Astrocyte of the hippocampus (primary cell): ENCODE data around the gene C4orf54.

Experiments used
- DNase-seq: peaks from one replicate; pipeline ENCODE4 v3.0.0; 2011; ENCODE audit warnings: low read depth, low spot score

The C4orf54 gene

GRCh38 chr4:99652596-99653436, 4.8 kb downstream of the C4orf54 start:
- no peak for DNase-seq

- DNase-seq: no peak
Measured at GRCh38 chr4:99651811-99652485, 5.7 kb downstream of the C4orf54 start.

GRCh38 chr4:99651016-99651769, 6.4 kb downstream of the C4orf54 start:
- no peak for DNase-seq

DNA sequence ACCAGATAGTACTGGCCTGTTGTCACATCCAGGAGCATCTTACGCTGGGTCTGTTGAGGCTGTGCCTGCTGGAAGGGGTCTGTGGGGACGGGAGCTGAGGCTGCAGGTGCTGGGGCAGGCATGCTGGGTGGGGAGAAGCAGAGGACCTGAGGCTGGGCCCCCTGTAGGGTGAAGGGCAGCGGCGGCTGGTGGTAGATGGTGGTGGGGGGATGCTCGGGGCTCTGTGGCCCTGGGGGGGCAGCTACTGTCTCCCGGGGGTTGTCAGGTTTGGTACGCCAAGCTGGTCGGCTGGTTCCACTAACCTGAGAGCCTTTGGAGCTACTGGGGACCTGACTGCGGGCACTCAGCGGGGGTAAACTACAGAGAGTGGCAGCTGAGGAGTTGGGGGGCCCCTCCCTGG, 7.8 kb downstream of the C4orf54 start:
- no peak for DNase-seq

DNA sequence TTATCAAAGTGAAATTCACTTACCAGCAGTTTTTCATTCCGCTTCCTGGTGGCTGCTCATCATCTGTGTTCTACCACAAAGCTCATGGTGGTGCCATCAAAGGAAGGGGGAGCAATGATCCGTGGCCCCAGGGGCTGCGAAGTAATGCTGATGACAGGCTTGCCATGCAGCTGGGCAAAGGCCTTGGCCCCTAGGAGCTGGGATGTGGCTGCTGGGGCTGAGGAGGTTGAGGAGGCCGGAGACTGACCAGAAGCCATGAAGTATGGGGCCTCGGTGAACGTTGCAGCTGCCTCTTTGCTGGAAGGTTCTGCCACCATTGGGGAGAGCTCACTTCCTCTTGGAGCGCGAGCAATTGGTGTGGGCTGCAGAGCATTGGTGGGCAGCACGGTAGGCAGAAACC, 8.4 kb downstream of the C4orf54 start:
- no peak for DNase-seq

- DNase-seq: peak; percentile 16
Measured at GRCh38 chr4:99648321-99648720, 9.3 kb downstream of the C4orf54 start.

DNA sequence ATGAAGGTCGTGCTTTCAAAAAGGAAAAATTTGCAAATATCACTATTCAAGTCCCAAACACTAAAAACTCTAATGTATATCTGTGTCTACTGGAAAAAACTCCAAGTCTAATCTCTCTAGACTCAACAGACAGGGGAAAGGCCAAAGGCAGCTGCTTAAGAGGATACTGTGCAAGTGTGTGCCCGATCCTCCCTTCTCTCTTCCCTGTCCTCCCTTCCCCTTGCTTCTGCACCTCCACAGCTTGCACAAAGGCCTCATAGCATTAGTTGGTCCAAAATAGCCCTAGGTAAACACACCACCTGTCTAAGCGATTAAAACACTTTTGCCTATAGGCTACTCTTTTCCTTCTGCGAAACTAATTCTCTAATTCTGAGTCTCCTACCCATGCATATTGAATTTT, 10.6 kb downstream of the C4orf54 start:
- DNase-seq: no peak

DNA sequence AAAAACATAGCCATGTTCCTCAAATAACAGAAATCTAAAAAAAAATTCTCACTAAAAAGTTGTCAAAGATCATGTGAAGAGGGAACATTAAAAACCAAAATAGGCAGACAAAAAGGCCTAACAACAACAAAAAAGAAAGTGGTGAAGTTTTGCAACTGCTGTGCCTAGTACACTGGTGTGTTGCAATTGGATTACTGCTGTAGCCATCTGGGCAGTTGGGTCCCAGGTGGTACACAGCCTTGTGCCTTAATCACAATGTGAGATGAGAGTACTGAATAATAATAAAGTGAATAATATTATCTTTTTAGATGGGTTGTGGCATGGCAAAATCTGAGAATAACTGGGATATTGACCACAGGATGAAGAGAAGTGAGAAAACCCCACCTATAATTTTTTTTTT, 12.0 kb downstream of the C4orf54 start:
- DNase-seq: no peak

GRCh38 chr4:99645036-99645435, 12.6 kb downstream of the C4orf54 start:
- peak; percentile 39 for DNase-seq

DNA sequence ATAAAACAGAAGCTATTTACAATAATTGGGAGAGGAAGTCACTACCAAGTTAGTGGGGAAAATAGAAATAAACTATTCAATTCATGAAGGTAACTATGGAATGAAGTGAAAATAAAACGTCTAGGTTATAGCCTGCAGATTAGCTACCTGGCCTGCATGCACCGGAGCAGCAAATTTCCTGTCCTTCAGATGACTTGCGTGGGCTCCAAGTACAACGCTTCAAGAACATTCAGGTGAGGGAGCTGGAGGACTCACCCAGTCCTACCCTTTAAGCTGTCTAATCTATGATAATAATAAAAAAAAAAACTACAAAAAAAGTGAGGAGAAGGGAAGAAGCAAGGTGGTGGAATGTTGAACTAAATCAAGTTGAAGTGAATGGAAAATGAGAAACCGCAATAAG, 13.2 kb downstream of the C4orf54 start:
- DNase-seq: no peak

- DNase-seq: peak; percentile 47
Measured at GRCh38 chr4:99642725-99643489, 14.7 kb downstream of the C4orf54 start.

DNA sequence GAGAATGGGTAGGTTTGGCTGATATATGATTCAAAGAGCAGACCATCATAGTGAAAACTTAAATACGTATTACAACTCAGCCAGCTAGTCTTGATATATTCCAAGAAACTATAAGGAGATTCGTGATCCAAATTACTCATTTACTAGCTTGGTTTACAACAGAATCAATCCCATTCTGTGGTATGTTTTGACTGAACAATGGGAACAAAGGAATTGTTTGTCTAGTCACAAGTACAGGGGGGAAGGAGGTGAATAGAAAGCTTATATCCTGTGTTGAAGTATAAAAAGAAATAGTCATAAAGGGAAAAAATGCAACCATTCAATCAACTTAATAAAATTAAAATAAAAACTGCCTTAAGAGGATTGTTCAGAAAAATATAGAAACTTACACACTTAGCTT, 17.0 kb downstream of the C4orf54 start:
- DNase-seq: peak; percentile 20

DNA sequence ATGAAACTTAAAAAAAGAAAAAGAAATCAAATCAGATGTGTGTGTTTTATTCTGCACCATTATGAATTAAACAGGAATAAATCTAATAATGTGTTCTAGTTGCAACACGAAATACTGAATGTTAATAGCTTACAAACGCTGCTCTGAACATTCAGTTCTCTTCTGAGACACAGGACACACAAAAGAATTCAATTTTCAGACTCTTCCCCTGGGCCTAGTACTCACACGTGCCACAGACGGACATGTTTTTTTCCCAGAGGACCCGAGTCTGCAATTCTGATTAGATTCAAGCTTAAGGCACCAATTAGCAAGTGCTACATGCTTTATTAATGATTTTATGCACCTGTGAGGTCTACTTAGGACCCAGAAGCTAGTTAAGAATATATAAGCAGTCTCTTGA, 20.5 kb downstream of the C4orf54 start:
- DNase-seq: no peak

GRCh38 chr4:99636422-99636821, 21.2 kb downstream of the C4orf54 start:
- DNase-seq: no peak

DNA sequence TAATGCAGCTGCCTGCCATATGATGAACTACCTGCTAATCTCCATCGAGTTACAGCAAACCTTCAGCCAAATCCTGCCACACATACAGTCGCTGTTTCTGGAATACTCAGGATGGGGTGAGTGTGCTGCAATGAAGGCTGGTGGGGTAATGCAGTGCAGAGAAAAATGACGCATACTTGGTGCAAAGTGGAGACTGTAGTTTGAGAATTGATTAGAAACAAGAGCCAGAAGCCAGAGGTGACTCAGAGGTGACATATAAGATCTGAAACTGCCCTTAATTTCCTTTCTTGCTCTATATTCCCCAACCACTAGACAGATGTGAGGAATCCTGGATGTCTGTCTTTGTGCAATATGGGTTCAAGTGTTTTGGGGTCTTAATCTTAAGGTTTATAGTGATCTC, 22.0 kb downstream of the C4orf54 start:
- DNase-seq: no peak

DNA sequence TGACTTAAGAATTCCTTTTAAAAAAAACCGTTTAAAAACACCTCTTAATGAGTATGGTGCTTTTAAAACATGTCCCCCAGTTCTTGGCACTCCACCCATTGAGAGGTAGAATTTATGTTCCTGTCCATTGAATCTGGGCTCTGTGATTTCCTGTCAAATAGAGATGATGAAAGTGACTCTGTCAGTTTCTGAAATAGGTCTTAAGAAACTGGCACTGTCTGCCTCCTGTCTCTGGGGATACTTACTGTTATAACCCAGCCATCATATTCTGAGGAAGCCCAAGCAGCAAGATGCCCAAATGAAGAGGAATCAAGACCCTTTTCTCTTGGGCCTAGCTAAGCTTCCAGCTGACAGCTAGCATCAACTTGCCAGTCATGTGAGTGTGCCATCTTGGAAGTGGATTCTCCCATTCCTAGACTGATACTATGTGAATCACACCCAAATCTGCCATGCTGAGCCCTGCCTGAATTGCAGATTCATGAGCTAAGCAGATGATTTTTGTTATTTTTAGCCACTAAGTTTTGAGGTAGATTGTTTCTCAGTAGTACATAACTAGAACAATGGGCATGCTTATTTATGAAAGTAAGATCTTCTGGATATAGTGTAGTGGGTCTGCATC, 22.8 kb downstream of the C4orf54 start:
- DNase-seq: no peak

DNA sequence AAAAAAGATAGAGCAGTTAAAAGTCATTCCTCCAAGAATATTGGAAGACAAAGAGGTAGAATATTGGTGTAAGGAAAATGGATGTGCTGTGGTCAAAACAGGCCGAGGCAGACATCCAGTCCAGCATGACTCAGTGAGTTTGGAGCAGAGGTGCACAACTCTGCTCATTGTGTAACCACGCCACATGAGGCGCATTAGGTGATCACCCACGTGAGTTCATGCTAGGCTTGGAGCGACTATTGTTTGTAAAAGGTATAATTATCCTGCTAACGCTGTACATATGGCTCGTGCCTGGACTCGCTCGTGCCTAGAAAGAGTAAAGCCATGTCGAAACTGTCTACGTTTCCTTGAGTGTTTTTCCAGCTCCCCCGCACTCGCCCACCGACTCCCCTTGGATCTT, 23.9 kb downstream of the C4orf54 start:
- peak; percentile 34 for DNase-seq

DNA sequence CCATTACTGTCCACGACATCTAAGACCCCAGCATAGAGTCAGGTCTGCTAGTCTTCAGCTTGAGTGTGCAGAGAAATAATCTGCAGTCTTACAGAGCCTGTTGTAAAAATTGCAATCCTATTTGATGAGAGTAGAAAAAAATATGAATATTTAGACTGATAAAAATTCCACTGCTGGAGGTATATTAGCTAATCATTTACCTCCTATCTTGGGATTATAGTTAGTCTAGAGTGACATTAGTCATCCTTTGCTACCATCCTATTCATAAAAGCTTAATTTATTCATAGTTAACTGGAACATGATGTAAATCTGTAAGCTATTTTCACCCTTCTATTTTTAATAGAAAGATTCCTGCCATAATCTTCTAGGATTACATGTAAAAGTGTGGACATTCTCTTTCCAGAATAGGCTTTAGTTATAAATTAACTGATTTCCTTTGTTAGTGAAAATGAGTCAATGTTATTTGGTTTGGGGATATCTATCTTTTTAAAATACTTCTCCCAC, 26.7 kb downstream of the C4orf54 start:
- no peak for DNase-seq

GRCh38 chr4:99629962-99630554, 27.6 kb downstream of the C4orf54 start:
- DNase-seq: no peak

DNA sequence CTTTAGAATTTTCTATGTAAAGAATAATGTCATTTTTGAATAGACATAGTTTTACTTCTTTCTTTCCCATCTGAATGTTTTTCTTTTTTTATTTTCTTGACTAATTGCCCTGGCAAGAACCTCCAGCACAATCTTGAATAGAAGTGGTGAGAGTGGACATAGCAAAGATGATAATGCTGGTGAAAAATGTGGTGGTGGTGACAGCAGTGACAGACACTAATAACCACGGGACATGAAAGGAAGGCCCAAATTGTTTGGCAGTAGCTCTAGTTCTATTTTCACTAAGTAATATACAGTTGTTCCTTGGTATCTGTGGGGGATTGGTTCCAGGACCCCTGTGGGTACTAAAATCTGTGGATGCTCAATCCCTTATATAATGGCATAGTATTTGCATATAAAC, 29.6 kb downstream of the C4orf54 start:
- no peak for DNase-seq

DNA sequence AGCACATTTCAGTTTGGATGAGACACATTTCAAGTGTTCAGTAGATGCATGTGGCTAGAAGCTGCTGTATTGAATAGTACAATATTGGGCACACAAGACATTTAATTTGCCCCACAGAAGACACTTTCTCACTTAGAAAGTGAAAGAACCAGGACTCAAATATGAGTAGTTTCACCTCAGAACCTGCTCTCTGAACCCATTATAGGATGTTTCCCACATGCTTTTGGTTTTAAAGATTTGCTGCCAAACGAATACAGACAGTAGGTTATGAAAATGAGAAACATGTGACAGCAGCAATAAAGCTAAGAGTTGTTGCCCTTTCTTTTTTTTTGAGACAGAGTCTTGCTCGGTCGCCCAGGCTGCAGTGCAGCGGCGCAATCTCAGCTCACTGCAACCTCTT, 32.3 kb downstream of the C4orf54 start:
- no peak for DNase-seq
